ENCODE data around the gene PRDX5.

Gene PRDX5

GRCh38 chr11:64286801-64287159 is 31.1 kb upstream of the PRDX5 start:
- no peaks in the 10 kb centered on the region for H4K20me1 ChIP-seq (ENCODE audit: low read depth, low read length)
- H2AFZ ChIP-seq (ENCODE audit: low read depth, low read length, severe bottlenecking) = no peak overlapping the region
- H3F3A ChIP-seq (ENCODE audit: insufficient read depth) = peaks cover 4% of the 10 kb centered on the region; the same call in 1 of the 2 replicates
- H3K9me2 ChIP-seq (replicated peaks; ENCODE audit: insufficient read depth, low read length) = no peaks in the 10 kb centered on the region
- no peaks in the 10 kb centered on the region for H3K36me3 ChIP-seq (ENCODE audit: low read length)
- H3K27ac ChIP-seq (ENCODE audit: low read depth, low read length) = no peak overlapping the region
- H3K9me3 ChIP-seq (ENCODE audit: insufficient read depth, low read length) = no peaks in the 10 kb centered on the region
- H3K9ac ChIP-seq (ENCODE audit: low read length) = no peak overlapping the region
- TF ChIP-seq CTCF (IDR thresholded peaks at IDR 0.05; ENCODE audit: insufficient read depth, low read length, poor library complexity, severe bottlenecking) (no peak), EZH2phosphoT487 (conservative IDR thresholded peaks at IDR 0.05; ENCODE audit: low read length) (no peak)
- H3K79me2 ChIP-seq (ENCODE audit: insufficient read depth, low read length) = 0 out of 2 replicates have a peak, but pooled peaks cover 4% of the 10 kb centered on the region
- H3K27me3 ChIP-seq (ENCODE audit: low read length) = no peaks in the 10 kb centered on the region
- H3K4me3 ChIP-seq (ENCODE audit: insufficient read depth, low read length, poor library complexity, severe bottlenecking) = no peak overlapping the region
- H3K4me2 ChIP-seq (ENCODE audit: low read depth, low read length, poor library complexity, severe bottlenecking) = peak overlapping the region; percentile 99

GRCh38 chr11:64287676-64288352 is 30.1 kb upstream of the PRDX5 start:
- H3K79me2 ChIP-seq (ENCODE audit: insufficient read depth, low read length) = 0 out of 2 replicates have a peak, but pooled peaks cover 4% of the 10 kb centered on the region
- H3K9me2 ChIP-seq (replicated peaks; ENCODE audit: insufficient read depth, low read length) = no peaks in the 10 kb centered on the region
- H3K27ac ChIP-seq (ENCODE audit: low read depth, low read length) = no peak overlapping the region
- H3K9me3 ChIP-seq (ENCODE audit: insufficient read depth, low read length) = no peaks in the 10 kb centered on the region
- no peak overlapping the region for H2AFZ ChIP-seq (ENCODE audit: low read depth, low read length, severe bottlenecking)
- H3K9ac ChIP-seq (ENCODE audit: low read length) = no peak overlapping the region
- TF ChIP-seq CTCF (IDR thresholded peaks at IDR 0.05; ENCODE audit: insufficient read depth, low read length, poor library complexity, severe bottlenecking) (no peak), EZH2phosphoT487 (conservative IDR thresholded peaks at IDR 0.05; ENCODE audit: low read length) (no peak)
- H4K20me1 ChIP-seq (ENCODE audit: low read depth, low read length) = no peaks in the 10 kb centered on the region
- H3K27me3 ChIP-seq (ENCODE audit: low read length) = no peaks in the 10 kb centered on the region
- no peaks in the 10 kb centered on the region for H3K36me3 ChIP-seq (ENCODE audit: low read length)
- peaks cover 4% of the 10 kb centered on the region; the same call in 1 of the 2 replicates for H3F3A ChIP-seq (ENCODE audit: insufficient read depth)
- no peak overlapping the region for H3K4me2 ChIP-seq (ENCODE audit: low read depth, low read length, poor library complexity, severe bottlenecking)
- no peak overlapping the region for H3K4me3 ChIP-seq (ENCODE audit: insufficient read depth, low read length, poor library complexity, severe bottlenecking)

- no peaks in the 10 kb centered on the region for H3K36me3 ChIP-seq (ENCODE audit: low read length)
- no peak overlapping the region for H2AFZ ChIP-seq (ENCODE audit: low read depth, low read length, severe bottlenecking)
- H3K9me3 ChIP-seq (ENCODE audit: insufficient read depth, low read length) = no peaks in the 10 kb centered on the region
- H3K79me2 ChIP-seq (ENCODE audit: insufficient read depth, low read length) = 0 out of 2 replicates have a peak, but pooled peaks cover 1% of the 10 kb centered on the region
- H3K9me2 ChIP-seq (replicated peaks; ENCODE audit: insufficient read depth, low read length) = no peaks in the 10 kb centered on the region
- no peak overlapping the region for H3K9ac ChIP-seq (ENCODE audit: low read length)
- no peaks in the 10 kb centered on the region for H4K20me1 ChIP-seq (ENCODE audit: low read depth, low read length)
- H3F3A ChIP-seq (ENCODE audit: insufficient read depth) = peaks cover 4% of the 10 kb centered on the region; the same call in 1 of the 2 replicates
- no peak overlapping the region for H3K4me2 ChIP-seq (ENCODE audit: low read depth, low read length, poor library complexity, severe bottlenecking)
- no peaks in the 10 kb centered on the region for H3K27me3 ChIP-seq (ENCODE audit: low read length)
- TF ChIP-seq CTCF (IDR thresholded peaks at IDR 0.05; ENCODE audit: insufficient read depth, low read length, poor library complexity, severe bottlenecking) (no peak), EZH2phosphoT487 (conservative IDR thresholded peaks at IDR 0.05; ENCODE audit: low read length) (no peak)
- H3K27ac ChIP-seq (ENCODE audit: low read depth, low read length) = no peak overlapping the region
- no peak overlapping the region for H3K4me3 ChIP-seq (ENCODE audit: insufficient read depth, low read length, poor library complexity, severe bottlenecking)
Observed at GRCh38 chr11:64288353-64288750, 29.6 kb upstream of the PRDX5 start.

All from SU-DHL-6 (cell line).